ENCODE data around the gene C3orf62.

DNA sequence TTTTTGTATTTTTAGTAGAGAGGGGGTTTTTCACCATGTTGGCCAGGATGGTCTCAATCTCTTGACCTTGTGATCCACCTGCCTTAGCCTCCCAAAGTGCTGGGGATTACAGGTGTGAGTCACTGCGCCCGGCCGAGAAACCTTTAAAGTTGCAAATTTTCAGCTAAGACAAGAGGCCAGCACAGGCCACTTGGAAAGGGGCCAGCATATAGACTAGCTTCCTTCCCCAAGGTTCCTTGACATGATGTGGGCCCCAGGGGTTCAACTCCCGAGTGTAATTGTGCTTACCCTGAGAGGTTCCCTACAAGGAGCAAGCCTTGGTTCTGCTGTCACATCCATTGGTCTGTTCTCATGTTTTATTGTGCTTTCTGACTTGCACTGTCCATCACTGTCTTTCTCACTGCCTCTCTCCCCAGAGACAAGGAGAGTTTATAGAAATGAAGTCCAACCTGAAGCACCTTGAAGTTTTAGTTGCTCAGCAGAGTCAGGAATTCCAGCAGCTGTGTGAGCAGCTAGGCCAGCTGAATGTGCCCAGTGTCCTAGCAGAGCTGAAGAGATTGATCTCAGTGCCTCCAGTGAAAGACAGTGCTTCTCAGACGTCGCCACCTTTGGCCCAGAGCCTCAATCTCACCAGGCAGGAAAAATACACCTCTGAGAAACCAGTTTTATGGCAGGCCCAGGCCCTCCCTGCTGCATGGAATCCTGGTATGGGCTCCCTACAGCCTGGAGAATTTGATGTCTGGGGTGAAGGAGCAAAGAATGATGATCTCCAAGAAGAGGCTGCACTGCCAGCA, 21.1 kb downstream of the C3orf62 start:
- TF ChIP-seq, protein P1, sequence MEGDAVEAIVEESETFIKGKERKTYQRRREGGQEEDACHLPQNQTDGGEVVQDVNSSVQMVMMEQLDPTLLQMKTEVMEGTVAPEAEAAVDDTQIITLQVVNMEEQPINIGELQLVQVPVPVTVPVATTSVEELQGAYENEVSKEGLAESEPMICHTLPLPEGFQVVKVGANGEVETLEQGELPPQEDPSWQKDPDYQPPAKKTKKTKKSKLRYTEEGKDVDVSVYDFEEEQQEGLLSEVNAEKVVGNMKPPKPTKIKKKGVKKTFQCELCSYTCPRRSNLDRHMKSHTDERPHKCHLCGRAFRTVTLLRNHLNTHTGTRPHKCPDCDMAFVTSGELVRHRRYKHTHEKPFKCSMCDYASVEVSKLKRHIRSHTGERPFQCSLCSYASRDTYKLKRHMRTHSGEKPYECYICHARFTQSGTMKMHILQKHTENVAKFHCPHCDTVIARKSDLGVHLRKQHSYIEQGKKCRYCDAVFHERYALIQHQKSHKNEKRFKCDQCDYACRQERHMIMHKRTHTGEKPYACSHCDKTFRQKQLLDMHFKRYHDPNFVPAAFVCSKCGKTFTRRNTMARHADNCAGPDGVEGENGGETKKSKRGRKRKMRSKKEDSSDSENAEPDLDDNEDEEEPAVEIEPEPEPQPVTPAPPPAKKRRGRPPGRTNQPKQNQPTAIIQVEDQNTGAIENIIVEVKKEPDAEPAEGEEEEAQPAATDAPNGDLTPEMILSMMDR (IDR thresholded peaks at IDR 0.05): no peak
- TF ChIP-seq POLR2A (IDR thresholded peaks at IDR 0.05): no peak

All from testis (tissue), 2 donors.